T47D (cell line): ENCODE results near the gene DAB1.
"Not testable (repeated sequence)": the region's sequence is repeated elsewhere in the genome, so short reads cannot be mapped to it uniquely, and the experiment has no call there.

Experiments
- DNase-seq, 2 experiments: peaks; one replicate each; pipeline versions ENCODE4 v3.0.0 to v3.0.0-alpha.2; 2011 to 2012; ENCODE audit warnings: low read depth in 1 of 2, low spot score in 1 of 2
- JUND ChIP-seq: IDR thresholded peaks from 2 replicates; pipeline ENCODE4 v1.6.1; 2012; ENCODE audit warnings: low read depth
- in situ Hi-C: cut with HindIII; loops from 2 replicates; pipeline ENCODE4 v1.10.0; 2016; ENCODE audit warnings: low sequenced_read_pairs, low pct_unique_long_range_greater_than_20kb

The DAB1 gene

GRCh38 chr1:57369889-57370288 is 54.0 kb downstream of the DAB1 start:
- in situ Hi-C loops: no loop called here

GRCh38 chr1:57367945-57368344 is 55.9 kb downstream of the DAB1 start:
- DNase-seq: no peak
- TF ChIP-seq JUND: no peak
- in situ Hi-C loops: no loop called here

More at GRCh38 chr1:57369889-57370288, 54.0 kb downstream of the DAB1 start:
- no peak for TF ChIP-seq JUND
- no peak for DNase-seq

- in situ Hi-C loops: no loop called here
- TF ChIP-seq JUND: no peak
- DNase-seq: no peak
Measured at GRCh38 chr1:57363643-57364042, 60.2 kb downstream of the DAB1 start.

- in situ Hi-C loops: no loop called here
- DNase-seq: no peak
- no peak for TF ChIP-seq JUND
Measured at GRCh38 chr1:57363165-57363564, 60.7 kb downstream of the DAB1 start.

- TF ChIP-seq JUND: no peak
- DNase-seq: no peak
- in situ Hi-C loops: no loop called here
Measured at GRCh38 chr1:57362480-57362879, 61.4 kb downstream of the DAB1 start.

- no peak for TF ChIP-seq JUND
- in situ Hi-C loops: no loop called here
- no peak for DNase-seq
Measured at GRCh38 chr1:57361516-57361915, 62.3 kb downstream of the DAB1 start.

- in situ Hi-C loops: no loop called here
- TF ChIP-seq JUND: no peak
- DNase-seq: no peak
Measured at GRCh38 chr1:57360846-57361407, 62.9 kb downstream of the DAB1 start.

GRCh38 chr1:57357462-57357861 is 66.4 kb downstream of the DAB1 start:
- TF ChIP-seq JUND: no peak

GRCh38 chr1:57353654-57354053 is 70.2 kb downstream of the DAB1 start:
- TF ChIP-seq JUND: no peak
- in situ Hi-C loops: no loop called here
- DNase-seq: no peak

More at GRCh38 chr1:57357462-57357861, 66.4 kb downstream of the DAB1 start:
- DNase-seq: no peak
- in situ Hi-C loops: no loop called here

GRCh38 chr1:57350610-57351009 is 73.2 kb downstream of the DAB1 start:
- in situ Hi-C loops: no loop called here
- DNase-seq: no peak
- no peak for TF ChIP-seq JUND

- in situ Hi-C loops: no loop called here
- TF ChIP-seq JUND: no peak
- DNase-seq: no peak
Measured at GRCh38 chr1:57348921-57349320, 74.9 kb downstream of the DAB1 start.

GRCh38 chr1:57345916-57346315 is 77.9 kb downstream of the DAB1 start:
- no peak for TF ChIP-seq JUND
- in situ Hi-C loops: no loop called here
- no peak for DNase-seq

- in situ Hi-C loops: no loop called here
- no peak for DNase-seq
- TF ChIP-seq JUND: no peak
Measured at GRCh38 chr1:57344265-57344664, 79.6 kb downstream of the DAB1 start.

- in situ Hi-C loops: not testable (repeated sequence)
Measured at GRCh38 chr1:57343298-57343915, 80.5 kb downstream of the DAB1 start.

More at GRCh38 chr1:57343298-57343915, 80.5 kb downstream of the DAB1 start:
- not testable (repeated sequence) for DNase-seq
